HG03066 (cell line): ENCODE measurements around the gene ENAH.

ENCODE experiments used
- ATAC-seq: cut with Tn5 transposase; IDR thresholded peaks from one replicate; pipeline ENCODE4 v1.9.1; 2021; ENCODE audit warnings: low read depth; ENCODE audit not compliant: unreplicated experiment

The ENAH gene

GRCh38 chr1:225573216-225573615 is 79.7 kb downstream of the ENAH start:
- no peak for ATAC-seq

- no peak for ATAC-seq
These were observed 80.5 kb downstream of the ENAH start for GRCh38 chr1:225572422-225572821.

GRCh38 chr1:225567789-225568188 is 85.1 kb downstream of the ENAH start:
- no peak for ATAC-seq

- no peak for ATAC-seq
These were observed 87.1 kb downstream of the ENAH start for GRCh38 chr1:225565847-225566246.

- ATAC-seq = no peak
These were observed 91.2 kb downstream of the ENAH start for GRCh38 chr1:225561675-225562074.

- ATAC-seq = no peak
These were observed 93.0 kb downstream of the ENAH start for GRCh38 chr1:225559902-225560301.

GRCh38 chr1:225559326-225559725 is 93.6 kb downstream of the ENAH start:
- ATAC-seq = no peak

GRCh38 chr1:225556694-225557093 is 96.2 kb downstream of the ENAH start:
- no peak for ATAC-seq

GRCh38 chr1:225555821-225556220 is 97.1 kb downstream of the ENAH start:
- no peak for ATAC-seq

- no peak for ATAC-seq
These were observed 98.6 kb downstream of the ENAH start for GRCh38 chr1:225554216-225554812.

- no peak for ATAC-seq
These were observed 103.1 kb downstream of the ENAH start for GRCh38 chr1:225549821-225550220.

GRCh38 chr1:225548140-225548857 is 104.6 kb downstream of the ENAH start:
- no peak for ATAC-seq

- no peak for ATAC-seq
These were observed 107.3 kb downstream of the ENAH start for GRCh38 chr1:225545649-225546048.

- ATAC-seq = no peak
These were observed 108.0 kb downstream of the ENAH start for GRCh38 chr1:225544924-225545323.

GRCh38 chr1:225544263-225544662 is 108.7 kb downstream of the ENAH start:
- no peak for ATAC-seq

GRCh38 chr1:225543350-225543749 is 109.6 kb downstream of the ENAH start:
- ATAC-seq = no peak

- no peak for ATAC-seq
These were observed 111.5 kb downstream of the ENAH start for GRCh38 chr1:225541383-225541782.

GRCh38 chr1:225539575-225539974 is 113.3 kb downstream of the ENAH start:
- no peak for ATAC-seq

- no peak for ATAC-seq
These were observed 113.9 kb downstream of the ENAH start for GRCh38 chr1:225539069-225539468.

- no peak for ATAC-seq
These were observed 115.2 kb downstream of the ENAH start for GRCh38 chr1:225537554-225538251.

GRCh38 chr1:225535280-225535679 is 117.6 kb downstream of the ENAH start:
- ATAC-seq = no peak

- no peak for ATAC-seq
These were observed 118.2 kb downstream of the ENAH start for GRCh38 chr1:225534772-225535171.
